ENCODE data around the gene NR1H4.
A peak's percentile ranks its signal among the peaks of the same experiment; 100 is the strongest.
"Not testable (repeated sequence)": the region's sequence is repeated elsewhere in the genome, so short reads cannot be mapped to it uniquely, and the experiment has no call there.

Gene NR1H4

DNA sequence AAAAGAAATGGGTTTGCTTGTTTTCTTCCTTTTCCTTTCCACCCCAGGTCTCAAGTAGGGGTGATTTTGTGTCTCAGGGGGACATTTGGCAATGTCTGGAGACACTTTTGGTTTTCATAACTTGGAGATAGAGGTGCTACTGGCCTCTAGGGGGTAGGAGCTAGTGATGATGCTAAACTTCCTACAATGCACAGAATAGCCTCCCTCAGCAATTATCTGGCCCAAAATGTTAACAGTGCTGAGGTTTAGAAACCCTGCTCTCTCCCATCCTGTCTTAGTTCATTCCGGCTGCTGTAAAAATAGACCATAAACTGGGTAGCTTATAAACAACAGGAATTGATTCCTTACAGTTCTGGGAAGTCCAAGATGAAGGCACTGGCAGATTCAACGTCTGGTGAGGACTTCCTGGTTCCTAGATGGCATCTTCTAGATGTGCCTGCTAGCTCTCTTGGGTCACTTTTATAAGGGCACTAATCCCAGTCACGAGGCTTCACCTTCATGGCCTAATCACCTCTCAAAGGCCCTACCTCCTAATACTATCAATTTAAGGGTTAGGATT, 92.4 kb downstream of the NR1H4 start:
- Mint-ChIP-seq H3K4me1 (no peaks in the 10 kb centered on the region), H3K4me3 (no peak overlapping the region), H3K9me3 (no peaks in the 10 kb centered on the region), H3K27ac (no peak overlapping the region), H3K36me3 (no peaks in the 10 kb centered on the region)
- ATAC-seq (no peak), DNase-seq (ENCODE audit: low spot score in 2 of 2) (no peak)

DNA sequence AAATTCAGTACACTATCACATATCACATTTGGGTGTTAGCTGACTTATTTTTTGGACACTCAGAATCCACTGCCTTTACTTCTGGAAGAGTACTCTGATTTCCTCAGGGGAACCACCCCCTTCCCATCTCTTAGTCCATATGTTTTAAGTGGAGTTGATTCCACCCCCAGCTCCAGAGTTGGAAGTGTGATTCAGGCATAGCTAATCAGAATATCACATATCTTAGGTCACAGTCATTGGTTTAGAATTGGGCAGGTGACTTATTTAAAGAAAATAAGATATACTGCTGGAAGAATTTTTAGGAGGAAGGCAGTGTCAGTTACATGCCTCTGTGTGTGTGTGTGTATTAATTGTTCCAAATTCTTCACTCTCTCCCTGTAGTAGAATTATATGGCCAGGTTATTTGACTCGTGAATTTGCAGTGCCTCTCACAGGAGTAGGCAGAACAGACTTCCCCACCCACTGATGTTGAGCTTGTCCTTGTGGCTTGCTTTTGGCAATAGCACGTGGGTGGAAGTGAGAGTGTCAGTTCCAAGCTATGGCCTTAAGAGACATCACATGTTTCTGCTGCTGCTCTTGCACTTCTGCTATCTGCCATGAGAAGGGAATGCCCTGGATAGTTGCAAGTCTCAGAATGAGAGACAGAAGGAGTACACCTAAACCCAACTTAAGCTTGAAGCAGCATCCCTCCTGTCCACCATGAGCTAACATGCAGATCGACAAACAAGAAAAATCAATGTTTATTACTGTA, 93.4 kb downstream of the NR1H4 start:
- peak; percentile 37 for ATAC-seq
- Mint-ChIP-seq H3K36me3 (no peaks in the 10 kb centered on the region), H3K4me3 (no peak overlapping the region), H3K27ac (no peak overlapping the region), H3K9me3 (no peaks in the 10 kb centered on the region), H3K4me1 (no peaks in the 10 kb centered on the region)
- no peak for DNase-seq (ENCODE audit: low spot score in 2 of 2)

DNA sequence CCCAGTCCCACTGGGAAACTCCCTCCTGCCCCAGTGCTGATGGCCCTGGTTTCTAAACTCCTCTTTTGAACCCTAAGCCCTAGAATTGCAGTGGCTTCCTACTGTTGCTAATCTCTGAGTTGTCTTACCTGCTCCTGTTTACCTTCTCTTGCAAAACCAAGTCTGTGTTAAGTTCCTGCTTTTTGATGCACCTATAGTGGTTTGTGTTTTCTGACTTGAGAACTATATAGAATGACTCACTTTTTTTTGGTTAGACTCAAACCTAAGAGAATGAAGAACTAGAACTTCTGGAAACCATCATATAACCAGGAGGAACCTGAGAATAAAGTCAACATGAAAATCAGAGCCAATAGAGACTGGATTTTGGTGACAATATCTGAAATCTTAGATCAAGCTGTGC, 94.3 kb downstream of the NR1H4 start:
- no peak for DNase-seq (ENCODE audit: low spot score in 2 of 2)
- Mint-ChIP-seq H3K27ac (no peak overlapping the region), H3K9me3 (no peaks in the 10 kb centered on the region), H3K36me3 (no peaks in the 10 kb centered on the region), H3K4me1 (no peaks in the 10 kb centered on the region), H3K4me3 (no peak overlapping the region)
- ATAC-seq = no peak

DNA sequence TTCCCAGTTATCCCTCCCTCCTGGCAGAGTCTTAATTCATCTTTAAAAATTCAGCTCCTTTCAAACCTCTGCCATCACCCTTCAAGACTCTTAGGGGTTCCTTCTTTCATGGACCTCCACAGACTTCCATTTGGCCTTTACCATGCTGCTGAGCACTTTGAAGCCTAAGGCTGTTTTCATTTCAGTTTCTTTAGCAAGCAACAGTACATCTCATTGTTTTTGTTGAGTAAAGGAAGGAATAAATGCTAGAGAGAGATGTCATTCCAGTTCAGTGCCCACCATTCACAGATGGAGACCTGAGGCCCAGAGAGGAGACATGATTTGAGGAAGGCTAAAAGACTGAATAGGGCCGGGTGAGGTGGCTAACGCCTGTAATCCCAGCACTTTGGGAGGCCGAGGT, 98.5 kb downstream of the NR1H4 start:
- no peak for ATAC-seq
- Mint-ChIP-seq H3K9me3 (no peaks in the 10 kb centered on the region), H3K36me3 (no peaks in the 10 kb centered on the region), H3K4me3 (no peak overlapping the region), H3K4me1 (peaks cover 10% of the 10 kb centered on the region), H3K27ac (no peak overlapping the region)
- DNase-seq (ENCODE audit: low spot score in 2 of 2) = no peak

DNA sequence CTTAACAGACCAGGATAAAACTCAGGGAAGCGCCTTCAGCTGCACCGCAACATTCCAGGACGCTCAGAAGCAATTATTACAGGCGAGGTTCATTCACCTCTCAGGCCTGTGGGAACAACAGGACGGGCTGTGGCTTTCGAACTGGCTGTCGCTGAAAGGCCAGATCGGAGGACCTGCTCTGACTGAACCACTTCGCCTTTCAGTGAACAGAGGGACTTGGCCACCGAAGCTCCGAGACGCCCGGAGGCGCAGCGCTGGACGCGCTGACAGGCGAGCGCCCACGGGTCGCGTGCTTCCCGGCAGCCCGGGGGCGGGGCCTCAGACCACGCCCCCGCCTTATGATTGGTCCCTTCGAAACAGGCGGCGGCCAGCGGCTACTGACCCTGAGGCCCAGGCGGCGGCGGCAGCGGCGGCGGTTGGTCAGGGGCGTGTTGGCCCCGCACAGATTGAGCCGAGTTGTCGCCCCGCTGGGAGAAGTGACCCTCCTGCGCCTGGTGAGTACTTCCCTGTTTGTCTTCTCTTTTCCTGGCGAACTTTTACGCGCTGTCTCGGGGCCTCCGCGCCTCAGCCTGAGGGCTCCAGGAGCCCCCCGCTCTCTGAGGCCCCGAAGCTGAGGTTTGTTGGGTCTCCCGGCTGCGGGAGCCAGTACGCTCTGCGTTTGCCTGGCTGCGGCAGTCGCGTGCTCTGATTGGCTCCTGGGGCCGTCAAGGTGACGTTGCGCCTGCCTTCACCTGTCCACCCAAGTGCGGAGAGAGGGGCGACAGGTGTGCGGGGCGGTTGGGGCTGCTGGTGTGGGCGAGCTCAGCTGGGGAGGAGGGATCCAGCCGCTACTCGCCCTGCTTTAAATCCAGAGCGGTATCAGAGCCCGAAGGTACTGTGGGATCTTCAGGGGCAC, 99.9 kb downstream of the NR1H4 start, which contains the start of gene GAS2L3:
Gene GAS2L3, plus strand, starts transcription at position 393 of the 895 bp plus-strand sequence. CDS start 21,221 bp downstream, outside the sequence.
- Mint-ChIP-seq H3K9me3 (no peaks in the 10 kb centered on the region), H3K36me3 (no peaks in the 10 kb centered on the region), H3K27ac (peak within 1 kb of the TSS; percentile 82), H3K4me1 (peaks cover 10% of the 10 kb centered on the region), H3K4me3 (peak within 1 kb of the TSS; percentile 80)
- peak; percentile 81 for ATAC-seq
- peak; percentile 48 to 73 for DNase-seq (ENCODE audit: low spot score in 2 of 2)

DNA sequence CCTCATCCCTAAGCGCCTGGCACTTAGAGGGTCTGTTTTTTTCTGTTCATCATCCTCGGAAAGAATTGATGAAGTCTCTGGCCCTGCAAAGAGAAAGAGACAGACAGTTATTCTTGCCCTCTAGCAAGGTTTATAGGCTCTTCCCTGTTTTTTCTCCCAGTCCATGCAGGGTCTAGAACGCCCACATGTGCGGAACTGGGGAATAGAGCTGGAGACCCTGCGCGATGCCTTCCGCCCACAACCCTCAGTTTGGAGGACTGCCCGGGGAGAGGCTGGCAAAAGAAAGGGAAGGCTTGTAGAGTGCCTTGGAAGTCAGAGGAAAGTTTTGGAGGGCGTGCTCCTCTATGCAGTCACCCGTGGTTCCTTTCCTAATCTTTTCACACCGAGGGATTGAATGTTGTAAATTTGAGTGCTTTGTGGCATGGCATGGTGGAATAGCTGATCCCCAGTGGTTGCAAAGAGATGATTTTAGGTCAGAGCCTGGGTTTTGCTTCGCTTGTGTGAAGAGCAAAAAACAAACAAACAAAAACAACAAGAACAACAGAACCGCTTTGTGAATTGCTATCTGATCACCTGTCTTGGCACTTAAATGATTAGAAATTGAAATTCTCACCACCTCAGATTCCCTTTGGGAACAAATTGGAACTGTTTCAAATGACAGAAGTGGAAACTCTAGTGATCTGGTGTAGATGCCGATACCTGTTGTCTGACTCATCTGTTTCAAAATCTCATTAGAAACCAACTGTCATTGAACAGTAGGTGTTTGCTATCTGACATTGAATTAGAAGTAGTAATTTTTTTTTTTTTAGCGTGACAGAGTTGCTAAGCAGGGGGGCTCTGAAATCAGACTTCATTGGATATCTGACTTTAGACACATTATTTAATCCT, 100.8 kb downstream of the NR1H4 start:
- no peak for DNase-seq (ENCODE audit: low spot score in 2 of 2)
- peak overlapping the region; percentile 80 for H3K4me3 Mint-ChIP-seq
- no peaks in the 10 kb centered on the region for H3K36me3 Mint-ChIP-seq
- peaks cover 10% of the 10 kb centered on the region for H3K4me1 Mint-ChIP-seq
- H3K27ac Mint-ChIP-seq = peak overlapping the region; percentile 82
- no peak for ATAC-seq
- no peaks in the 10 kb centered on the region for H3K9me3 Mint-ChIP-seq

DNA sequence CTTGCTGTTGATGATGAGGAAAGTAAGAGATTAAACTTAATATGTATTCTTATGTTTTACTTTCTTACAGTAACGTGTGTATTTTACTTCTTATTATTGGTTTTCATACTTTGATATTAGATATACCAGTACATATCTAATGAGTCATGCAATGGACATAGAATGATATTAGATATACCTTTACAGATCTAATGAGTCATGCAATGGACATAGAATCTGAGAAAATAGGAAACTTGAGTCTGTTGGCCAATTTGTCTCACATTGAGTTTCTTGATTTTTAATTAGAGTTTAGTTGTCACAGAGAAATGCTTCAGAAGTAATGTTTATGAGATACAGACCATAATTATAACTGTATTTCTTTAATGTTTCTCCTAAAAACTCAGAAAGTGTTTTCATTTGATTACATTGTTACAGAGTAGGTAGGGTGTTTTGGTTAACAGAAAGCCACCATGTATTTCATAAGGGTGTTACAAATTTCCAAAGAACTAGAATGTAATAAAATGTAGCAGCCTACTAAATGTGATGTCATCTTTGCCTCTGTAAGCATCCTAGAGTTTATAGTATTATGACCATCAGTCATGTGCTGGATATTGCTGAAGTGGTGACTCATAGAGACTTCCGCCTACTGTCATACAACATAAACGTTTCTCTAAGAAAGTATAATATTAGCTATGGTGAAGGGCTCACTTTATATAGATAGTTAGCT, 102.8 kb downstream of the NR1H4 start:
- no peak for ATAC-seq
- H3K36me3 Mint-ChIP-seq = no peaks in the 10 kb centered on the region
- H3K9me3 Mint-ChIP-seq = no peaks in the 10 kb centered on the region
- peaks cover 10% of the 10 kb centered on the region for H3K4me1 Mint-ChIP-seq
- no peak for DNase-seq (ENCODE audit: low spot score in 2 of 2)
- no peak overlapping the region for H3K27ac Mint-ChIP-seq
- H3K4me3 Mint-ChIP-seq = no peak overlapping the region

DNA sequence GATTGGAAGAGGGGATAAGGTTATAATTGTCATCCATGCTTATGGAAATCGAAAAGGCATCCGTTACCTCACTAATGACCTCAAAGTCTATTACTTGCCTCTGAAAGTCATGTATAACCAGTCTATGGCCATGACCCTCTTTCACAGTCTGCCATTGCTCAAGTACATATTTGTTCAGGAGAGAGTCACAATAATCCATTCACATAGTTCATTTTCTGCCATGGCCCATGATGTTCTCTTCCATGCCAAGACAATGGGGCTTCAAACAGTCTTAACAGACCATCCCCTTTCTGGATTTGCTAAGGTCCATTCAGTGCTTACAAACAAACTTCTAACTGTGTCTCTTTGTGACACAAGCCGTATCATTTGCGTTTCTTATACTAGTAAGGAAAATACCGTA, 105.3 kb downstream of the NR1H4 start:
- Mint-ChIP-seq H3K36me3 (no peaks in the 10 kb centered on the region), H3K9me3 (peaks cover 2% of the 10 kb centered on the region), H3K4me3 (no peak overlapping the region), H3K4me1 (peaks cover 6% of the 10 kb centered on the region), H3K27ac (no peak overlapping the region)
- no peak for ATAC-seq
- no peak for DNase-seq (ENCODE audit: low spot score in 2 of 2)

DNA sequence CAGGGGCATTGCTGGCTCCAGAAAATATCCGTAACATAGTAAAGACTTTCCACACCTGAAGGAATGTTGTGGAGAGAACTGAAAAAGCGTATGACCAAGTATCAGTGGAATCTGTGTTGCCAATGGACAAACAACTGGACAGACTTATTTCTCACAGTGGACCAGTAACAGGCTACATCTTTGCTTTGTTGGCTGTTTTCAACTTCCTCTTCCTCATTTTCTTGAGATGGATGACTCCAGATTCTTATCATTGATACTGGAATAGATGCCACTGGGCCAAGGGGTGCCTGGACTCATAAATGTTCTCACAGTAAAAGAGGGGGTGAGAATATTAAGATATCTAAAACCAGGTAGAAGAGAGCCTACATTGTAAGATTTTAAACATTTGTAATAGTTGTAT, 106.2 kb downstream of the NR1H4 start:
- ATAC-seq (no peak), DNase-seq (ENCODE audit: low spot score in 2 of 2) (no peak)
- Mint-ChIP-seq H3K4me3 (no peak overlapping the region), H3K4me1 (no peaks in the 10 kb centered on the region), H3K36me3 (no peaks in the 10 kb centered on the region), H3K27ac (no peak overlapping the region), H3K9me3 (peaks cover 2% of the 10 kb centered on the region)

DNA sequence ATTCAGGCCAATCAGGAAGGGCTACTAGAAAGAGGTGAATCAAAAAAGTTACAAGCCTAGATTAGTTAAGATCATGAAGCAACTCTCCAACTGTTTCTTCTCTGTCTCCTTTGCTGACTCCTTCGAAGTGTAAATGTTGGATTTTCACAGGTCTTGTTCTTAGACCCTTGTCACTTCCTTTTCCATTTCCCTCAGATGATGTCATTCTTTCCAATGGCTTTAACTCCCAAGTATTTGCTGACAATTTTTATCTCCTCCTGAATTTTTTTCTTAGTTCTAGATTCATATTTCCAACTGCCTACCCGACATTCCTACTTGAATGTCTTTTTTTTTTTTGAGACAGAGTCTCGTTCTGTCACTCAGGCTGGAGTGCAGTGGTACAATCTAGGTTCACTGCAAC, 110.6 kb downstream of the NR1H4 start:
- DNase-seq (ENCODE audit: low spot score in 2 of 2) = no peak
- H3K9me3 Mint-ChIP-seq = peaks cover 20% of the 10 kb centered on the region
- H3K4me3 Mint-ChIP-seq = no peak overlapping the region

DNA sequence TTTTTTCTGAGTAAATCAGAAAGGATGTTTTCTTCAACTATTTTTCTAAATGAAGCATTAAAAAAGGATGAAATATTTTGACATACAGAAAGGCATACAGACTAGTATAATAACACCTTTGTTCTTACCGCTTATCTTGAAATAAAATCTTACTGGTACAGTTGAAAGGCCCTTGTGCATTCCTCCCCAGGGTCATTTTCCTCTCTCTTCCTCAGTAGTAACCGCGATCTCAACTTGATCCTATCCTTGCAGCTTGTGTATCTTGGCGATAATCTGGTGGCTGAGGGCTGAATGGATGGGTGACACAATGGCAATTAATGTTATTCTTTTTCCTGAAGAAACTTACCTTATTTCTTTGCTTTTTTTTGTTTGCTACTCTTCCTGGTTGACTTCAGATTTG, 118.3 kb downstream of the NR1H4 start:
- H3K36me3 Mint-ChIP-seq = no peaks in the 10 kb centered on the region
- ATAC-seq (no peak), DNase-seq (ENCODE audit: low spot score in 2 of 2) (no peak)
- peaks cover 6% of the 10 kb centered on the region for H3K9me3 Mint-ChIP-seq
- no peaks in the 10 kb centered on the region for H3K4me1 Mint-ChIP-seq
- no peak overlapping the region for H3K4me3 Mint-ChIP-seq
- H3K27ac Mint-ChIP-seq = no peak overlapping the region

More for the DNA sequence above, 110.6 kb downstream of the NR1H4 start:
- no peaks in the 10 kb centered on the region for H3K36me3 Mint-ChIP-seq
- no peak for ATAC-seq
- H3K27ac Mint-ChIP-seq = no peak overlapping the region
- no peaks in the 10 kb centered on the region for H3K4me1 Mint-ChIP-seq

DNA sequence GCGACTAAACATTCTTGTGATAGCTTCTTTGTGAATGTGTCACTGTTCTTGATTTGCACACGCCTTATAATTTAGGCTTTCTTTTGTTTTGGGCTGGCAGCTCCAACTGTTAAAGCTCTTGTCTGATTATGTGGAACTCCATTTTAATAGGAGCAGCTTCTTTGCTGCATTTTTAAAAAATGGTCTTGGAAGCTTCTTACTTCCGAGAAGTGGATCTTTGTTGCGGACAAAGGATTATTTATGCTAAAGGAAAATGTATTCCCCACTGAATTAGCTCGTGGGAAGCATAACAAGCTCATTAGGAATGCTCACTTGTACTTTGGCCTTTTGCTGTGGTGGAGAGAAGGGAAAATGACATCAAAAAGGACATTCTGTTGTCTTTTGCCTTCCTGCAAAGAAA, 119.8 kb downstream of the NR1H4 start:
- Mint-ChIP-seq H3K36me3 (no peaks in the 10 kb centered on the region), H3K4me1 (no peaks in the 10 kb centered on the region), H3K27ac (no peak overlapping the region), H3K9me3 (peaks cover 2% of the 10 kb centered on the region), H3K4me3 (no peak overlapping the region)
- DNase-seq (ENCODE audit: low spot score in 2 of 2) (no peak), ATAC-seq (no peak)

DNA sequence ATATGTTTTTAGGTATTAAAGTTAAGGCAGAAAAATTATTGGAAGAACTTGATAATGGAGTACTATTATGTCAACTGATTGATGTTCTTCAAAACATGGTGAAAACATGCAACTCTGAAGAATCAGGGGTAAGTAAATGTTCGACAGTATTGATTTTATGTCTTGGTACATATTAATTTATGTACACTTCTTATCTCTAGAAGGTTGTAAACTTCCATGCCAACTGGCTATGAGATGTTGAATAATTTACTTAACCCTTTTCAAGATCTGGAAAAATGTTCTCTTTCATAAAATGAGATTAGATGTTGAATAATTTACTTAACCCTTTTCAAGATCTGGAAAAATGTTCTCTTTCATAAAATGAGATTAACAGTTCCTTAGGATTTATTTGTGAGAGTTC, 128.0 kb downstream of the NR1H4 start:
- no peak overlapping the region for H3K27ac Mint-ChIP-seq

DNA sequence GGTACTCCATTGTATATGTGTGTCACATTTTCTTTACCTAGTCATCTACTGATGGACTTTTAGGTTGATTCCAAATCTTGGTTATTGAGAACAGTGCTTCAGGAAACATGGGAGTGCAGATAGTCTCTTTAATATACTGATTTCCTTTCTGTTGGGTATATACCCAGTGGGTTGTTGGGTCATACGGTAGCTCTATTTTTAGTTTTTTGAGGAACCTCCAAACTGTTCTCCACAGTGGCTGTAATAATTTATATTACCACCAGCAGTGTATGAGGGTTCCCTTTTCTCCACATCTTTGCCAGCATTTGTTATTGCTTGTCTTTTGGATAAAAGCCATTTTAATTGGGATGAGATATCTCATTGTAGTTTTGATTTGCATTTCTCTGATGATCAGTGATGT, 129.3 kb downstream of the NR1H4 start:
- H3K9me3 Mint-ChIP-seq; H3K36me3 Mint-ChIP-seq; H3K4me3 Mint-ChIP-seq; ATAC-seq; DNase-seq (ENCODE audit: low spot score in 2 of 2); H3K27ac Mint-ChIP-seq; H3K4me1 Mint-ChIP-seq: not testable (repeated sequence)

More for the DNA sequence above, 128.0 kb downstream of the NR1H4 start:
- H3K9me3 Mint-ChIP-seq = no peaks in the 10 kb centered on the region
- no peak for ATAC-seq
- H3K4me3 Mint-ChIP-seq = no peak overlapping the region
- H3K36me3 Mint-ChIP-seq = no peaks in the 10 kb centered on the region
- no peaks in the 10 kb centered on the region for H3K4me1 Mint-ChIP-seq
- DNase-seq (ENCODE audit: low spot score in 2 of 2) = no peak
